NCI-H2029 (cell line): ENCODE data around the gene CPNE5.

Source experiments
- DNase-seq: peaks from one replicate; lab custom pipeline; 2025; lab: John Stamatoyannopoulos, UW

CPNE5 gene

GRCh38 chr6:36838896-36839748, at the start of gene CPNE5:
Gene CPNE5 (minus strand): TSS chr6:36839444. CDS start chr6:36839377, 67 bp downstream.
- no peak for DNase-seq

GRCh38 chr6:36888115-36888643, 48.9 kb upstream of the CPNE5 start:
- DNase-seq = no peak

GRCh38 chr6:36886950-36887618, 47.8 kb upstream of the CPNE5 start:
- no peak for DNase-seq

GRCh38 chr6:36885461-36886401, 46.5 kb upstream of the CPNE5 start, which contains the start of gene C6orf89:
Gene C6orf89 (plus strand): TSS chr6:36885952. CDS start chr6:36899445, 13,493 bp downstream.
- peak; percentile 97 for DNase-seq

GRCh38 chr6:36884610-36885009, 45.4 kb upstream of the CPNE5 start:
- no peak for DNase-seq

GRCh38 chr6:36875250-36875633, 36.0 kb upstream of the CPNE5 start:
- DNase-seq = no peak

GRCh38 chr6:36874443-36875249, 35.4 kb upstream of the CPNE5 start, which contains the start of gene PPIL1:
Gene PPIL1 (minus strand): TSS chr6:36874803. CDS start chr6:36874772, 31 bp downstream.
- DNase-seq = peak; percentile 94

- no peak for DNase-seq
Measured at GRCh38 chr6:36873612-36874442, 34.6 kb upstream of the CPNE5 start.

GRCh38 chr6:36873115-36873514, 33.9 kb upstream of the CPNE5 start:
- no peak for DNase-seq

- no peak for DNase-seq
Measured at GRCh38 chr6:36871686-36872085, 32.4 kb upstream of the CPNE5 start.

GRCh38 chr6:36867471-36868224, 28.4 kb upstream of the CPNE5 start:
- no peak for DNase-seq

- DNase-seq = no peak
Measured at GRCh38 chr6:36865835-36866234, 26.6 kb upstream of the CPNE5 start.

GRCh38 chr6:36863670-36864540, 24.7 kb upstream of the CPNE5 start:
- DNase-seq = no peak

- no peak for DNase-seq
Measured at GRCh38 chr6:36862848-36863382, 23.7 kb upstream of the CPNE5 start.

- DNase-seq = no peak
Measured at GRCh38 chr6:36862164-36862847, 23.1 kb upstream of the CPNE5 start.

- no peak for DNase-seq
Measured at GRCh38 chr6:36860126-36860525, 20.9 kb upstream of the CPNE5 start.

- DNase-seq = no peak
Measured at GRCh38 chr6:36858407-36858981, 19.2 kb upstream of the CPNE5 start.
